Midbrain (tissue), 1 donor: ENCODE measurements around the gene SERPINA10.
"Not testable (repeated sequence)": the region's sequence is repeated elsewhere in the genome, so short reads cannot be mapped to it uniquely, and the experiment has no call there.

Experiments
- DNase-seq: peaks from one replicate; lab custom pipeline; 2025; lab: John Stamatoyannopoulos, UW

The SERPINA10 gene

DNA sequence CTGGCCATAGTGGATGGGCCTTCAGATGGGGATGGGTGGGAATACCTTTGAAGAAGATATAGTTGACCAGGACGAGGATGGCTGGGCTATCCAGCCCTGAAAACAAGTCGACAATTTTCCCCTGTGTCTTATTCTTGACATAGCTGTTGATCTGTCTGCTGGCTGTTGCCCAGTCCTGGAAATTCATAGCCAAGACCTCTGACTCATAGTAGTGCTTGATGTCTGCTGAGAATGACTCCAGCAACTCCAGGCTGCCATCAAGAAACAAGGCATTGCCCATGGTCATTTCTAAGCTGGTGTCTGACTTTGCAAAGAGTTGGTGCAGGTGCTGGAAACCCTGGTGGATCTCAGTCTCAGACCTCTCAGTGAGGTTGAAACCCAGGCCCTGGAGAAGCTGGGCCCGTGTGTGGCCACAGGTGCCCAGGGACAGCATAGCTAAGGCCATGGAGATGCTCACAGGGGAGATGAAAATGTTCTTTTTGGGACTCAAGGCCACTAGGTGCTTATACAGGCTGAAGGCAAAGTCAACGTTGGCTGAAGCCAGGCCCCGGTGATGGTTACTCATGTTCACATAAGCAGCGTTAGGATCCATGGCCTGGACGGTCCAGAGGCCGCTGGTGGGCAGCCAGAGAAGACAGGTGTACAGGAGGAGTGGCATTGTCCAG, 21.1 kb upstream of the SERPINA10 start:
- no peak for DNase-seq

DNA sequence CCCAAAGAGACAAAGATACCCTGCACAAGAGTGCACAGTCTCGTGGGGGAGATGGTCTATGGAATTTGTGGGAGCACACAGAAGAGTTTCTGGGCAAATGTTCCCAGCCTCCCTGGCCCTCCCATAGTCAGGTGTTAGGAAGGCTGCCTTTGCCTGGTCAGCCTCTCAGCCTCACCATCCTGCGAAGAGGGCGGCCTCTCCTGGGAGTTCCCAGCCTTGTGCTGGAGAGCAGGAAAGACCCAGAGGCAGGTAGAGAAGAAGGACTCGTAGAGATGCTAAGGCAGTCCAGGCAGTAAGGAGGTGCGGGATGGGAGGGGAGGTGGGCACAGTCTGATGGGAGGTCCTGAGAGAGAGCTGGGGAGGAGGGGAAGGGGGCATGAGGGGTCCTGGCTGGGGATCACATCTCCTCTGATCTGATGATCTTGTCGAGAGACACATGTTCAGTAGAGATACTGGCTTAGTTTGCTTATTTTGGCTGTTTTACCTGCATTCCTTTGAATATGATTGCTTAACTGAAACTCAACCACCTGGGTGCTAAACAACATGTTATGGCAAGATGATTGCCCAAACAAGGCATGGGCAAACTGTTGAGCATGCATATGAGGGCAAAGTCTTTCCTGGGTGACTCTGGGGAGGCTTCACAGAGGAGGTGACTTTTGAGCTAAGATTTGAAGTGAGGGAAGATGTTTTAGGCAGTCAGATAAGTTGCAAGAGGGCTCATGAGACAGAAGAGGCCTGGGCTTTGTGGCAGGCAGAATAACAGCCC, 19.6 kb upstream of the SERPINA10 start:
- no peak for DNase-seq

DNA sequence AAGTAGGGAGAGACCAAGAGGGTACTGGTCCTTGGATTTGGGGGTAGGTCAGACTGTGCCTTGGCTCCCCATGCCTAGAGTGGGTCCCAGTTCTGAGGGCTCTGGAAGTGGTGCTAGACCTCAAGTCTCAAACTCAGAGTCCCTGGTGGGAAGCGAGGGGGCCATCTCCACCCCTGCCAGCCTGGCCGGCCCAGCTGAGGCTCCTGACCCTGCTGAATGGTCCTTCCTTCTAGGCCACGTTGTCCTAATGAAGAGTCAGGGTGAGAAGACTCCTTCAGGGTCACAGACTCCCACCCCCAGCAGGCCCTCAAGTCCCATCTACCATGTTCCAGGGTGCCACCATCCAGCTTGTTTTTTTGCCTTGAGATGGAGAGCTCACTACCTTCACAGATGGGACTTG, 17.2 kb upstream of the SERPINA10 start:
- no peak for DNase-seq

DNA sequence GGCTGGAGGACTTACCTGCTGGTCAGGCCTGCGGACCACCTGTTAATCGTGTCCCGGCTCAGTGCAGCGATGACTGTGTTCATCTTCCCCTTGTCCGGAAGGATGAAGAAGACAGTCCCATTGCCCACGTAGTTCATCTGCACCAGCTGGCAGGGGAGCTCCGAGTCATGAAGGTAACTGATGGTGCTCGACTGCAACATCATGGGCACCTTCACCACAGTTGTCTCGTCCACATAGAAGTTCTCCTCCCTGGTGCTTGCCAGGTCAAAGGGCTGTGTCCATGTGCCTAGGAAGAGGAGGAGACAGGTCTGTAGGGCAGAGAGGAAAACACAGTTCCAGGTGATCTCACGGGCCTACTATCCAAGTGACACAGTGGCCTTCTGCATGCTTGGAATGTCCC, 16.7 kb upstream of the SERPINA10 start:
- DNase-seq = no peak

- no peak for DNase-seq
These were observed 14.4 kb upstream of the SERPINA10 start for GRCh38 chr14:94307410-94307992.

GRCh38 chr14:94306047-94306978, 13.2 kb upstream of the SERPINA10 start:
- no peak for DNase-seq

GRCh38 chr14:94305620-94306019, 12.6 kb upstream of the SERPINA10 start:
- no peak for DNase-seq

GRCh38 chr14:94304243-94304642, 11.2 kb upstream of the SERPINA10 start:
- no peak for DNase-seq

DNA sequence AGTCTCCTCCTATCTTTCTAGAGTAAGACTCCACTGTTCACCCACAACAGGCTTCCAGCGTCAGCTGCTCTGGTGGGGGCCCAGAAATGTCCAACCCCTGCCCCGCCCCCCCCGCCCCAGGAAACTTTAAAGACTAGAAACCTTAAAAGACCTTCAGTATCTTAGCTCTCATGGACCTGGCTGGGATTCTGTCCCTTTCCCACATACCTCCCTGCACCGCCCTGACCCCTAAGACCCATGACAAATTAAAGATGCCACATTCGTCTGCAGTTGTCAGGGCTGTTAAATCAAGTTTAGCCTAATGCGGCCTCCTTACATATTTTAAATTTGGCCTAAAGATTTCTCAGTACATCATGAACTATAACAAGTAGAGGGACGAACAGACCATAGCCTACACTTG, 10.0 kb upstream of the SERPINA10 start:
- DNase-seq = no peak

GRCh38 chr14:94298130-94298529, 5.1 kb upstream of the SERPINA10 start:
- no peak for DNase-seq

DNA sequence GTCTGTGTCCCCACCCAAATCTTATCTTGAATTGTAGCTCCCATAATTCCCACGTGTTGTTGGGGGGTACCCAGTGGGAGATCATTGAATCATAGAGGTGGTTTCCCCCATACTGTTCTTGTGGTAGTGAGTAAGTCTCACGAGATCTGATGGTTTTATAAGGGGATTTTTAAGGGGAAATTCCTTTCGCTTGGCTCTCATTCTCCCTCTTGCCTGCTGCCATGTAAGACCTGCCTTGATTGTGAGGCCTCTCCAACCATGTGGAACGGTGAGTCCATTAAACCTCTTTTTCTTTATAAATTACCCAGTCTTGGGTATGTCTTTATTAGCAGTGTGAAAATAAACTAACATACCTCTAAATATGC, 3.1 kb upstream of the SERPINA10 start:
- not testable (repeated sequence) for DNase-seq

GRCh38 chr14:94295360-94296180, 2.5 kb upstream of the SERPINA10 start:
- DNase-seq = no peak

DNA sequence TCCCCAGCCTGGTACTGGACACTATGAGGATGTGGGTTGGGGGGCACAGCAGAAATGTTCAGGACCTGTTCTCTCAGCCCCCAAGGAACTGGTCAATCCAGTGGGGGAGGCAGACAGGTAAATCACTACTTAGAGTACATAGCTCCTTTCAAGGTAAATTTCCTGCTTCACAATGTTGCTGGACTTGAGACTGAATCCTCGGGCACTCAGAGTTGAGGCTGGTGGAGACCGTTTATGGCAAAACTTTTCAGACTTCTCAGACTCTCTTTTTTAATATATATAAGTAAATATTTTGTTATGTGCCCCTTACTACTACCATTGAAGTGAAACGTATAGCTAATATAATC, 483 bp upstream of the SERPINA10 start:
- DNase-seq = no peak

- no peak for DNase-seq
These were observed 569 bp downstream of the SERPINA10 start for GRCh38 chr14:94292526-94292871.

DNA sequence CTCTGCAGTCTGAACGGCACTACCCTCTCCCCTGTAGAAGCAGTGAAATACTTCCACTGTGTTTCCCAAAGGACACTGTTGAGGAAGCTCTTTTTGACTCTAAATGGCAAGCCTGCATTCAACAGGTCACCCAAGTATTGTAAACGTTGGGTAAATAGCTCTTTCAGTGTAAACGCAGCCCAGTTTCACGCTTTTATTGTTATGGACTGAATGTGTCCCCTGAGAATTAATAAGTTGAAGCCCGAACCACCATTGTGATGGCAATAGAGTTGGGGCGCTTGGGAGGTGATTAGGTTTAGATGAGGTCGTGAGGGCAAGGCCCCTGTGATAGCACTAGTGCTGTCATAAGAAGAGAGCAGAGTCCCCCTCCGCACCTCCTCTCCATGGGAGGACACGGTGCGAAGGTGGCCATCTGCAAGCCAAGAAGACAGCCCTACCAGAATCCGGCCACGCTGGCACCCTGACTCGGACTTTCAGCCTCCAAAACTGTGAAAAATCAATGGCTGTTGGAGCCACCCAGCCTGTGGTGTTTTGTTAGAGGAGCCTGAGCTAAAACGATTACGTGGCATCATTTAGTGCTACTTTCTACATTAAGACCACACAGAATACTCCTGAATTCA, 1.1 kb downstream of the SERPINA10 start:
- DNase-seq = no peak

GRCh38 chr14:94291159-94291905, 1.7 kb downstream of the SERPINA10 start:
- DNase-seq = no peak

DNA sequence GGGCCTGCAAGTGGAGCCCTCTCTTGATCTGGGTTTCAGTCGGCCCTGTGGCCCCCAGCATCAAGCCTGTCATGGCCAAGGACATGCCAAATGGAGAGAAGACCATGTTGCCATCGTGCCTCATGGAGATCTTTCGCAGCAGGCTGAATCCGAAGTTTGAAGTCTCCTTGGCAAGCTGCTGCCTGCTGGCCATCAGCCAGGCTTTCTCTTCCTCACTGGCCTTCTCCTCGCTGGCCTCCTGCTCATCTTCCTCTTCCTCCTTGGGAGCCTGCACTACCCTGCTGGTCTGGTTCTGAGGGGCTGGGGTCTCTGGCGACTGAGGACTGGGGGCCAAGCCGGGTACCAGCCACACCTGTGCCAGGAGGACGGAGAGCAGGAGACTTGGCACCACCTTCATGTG, 2.9 kb downstream of the SERPINA10 start:
- no peak for DNase-seq

DNA sequence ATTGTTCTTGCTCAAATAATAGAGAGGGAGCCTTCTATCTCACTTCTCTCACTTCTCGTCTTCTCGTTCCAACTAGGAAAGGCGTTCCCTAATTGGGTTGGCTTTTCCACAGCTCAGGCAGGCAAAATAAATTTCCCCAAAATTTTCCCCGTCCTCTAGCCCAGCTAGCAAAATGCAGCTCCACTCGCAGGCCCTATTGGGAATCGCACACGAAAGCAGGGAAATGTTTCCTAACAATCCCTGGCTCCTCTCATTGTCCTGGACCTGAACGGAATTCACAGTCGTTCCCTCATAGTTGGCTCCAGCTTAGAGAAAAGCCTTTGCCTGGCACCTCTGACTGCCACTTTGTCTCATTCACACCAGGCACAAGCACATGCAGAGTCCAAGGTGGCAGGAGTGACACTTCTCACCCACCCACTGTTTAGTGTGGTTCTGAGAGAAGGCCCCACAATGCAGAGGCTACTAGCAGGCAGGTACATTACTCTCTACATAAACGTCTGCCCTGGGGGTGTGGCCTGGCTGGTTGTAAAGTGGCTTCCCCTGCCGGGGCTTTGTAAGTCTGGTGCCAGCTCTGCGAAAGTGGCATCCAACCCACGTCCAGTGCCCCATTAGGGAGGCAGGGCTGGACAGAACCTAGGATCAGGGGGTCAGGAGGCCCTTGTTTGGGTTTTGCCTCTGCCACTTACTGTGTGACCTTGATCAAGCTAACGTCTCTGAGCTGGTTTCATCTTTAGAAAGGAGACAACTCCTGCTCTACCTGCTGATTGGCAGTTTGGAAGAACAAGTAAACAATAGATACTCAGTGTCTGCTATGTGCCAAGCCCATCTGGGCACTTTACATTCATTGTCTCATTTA, 4.2 kb downstream of the SERPINA10 start:
- no peak for DNase-seq

- no peak for DNase-seq
These were observed 7.9 kb downstream of the SERPINA10 start for GRCh38 chr14:94285158-94285557.
